HG02885 (cell line): Measurements from ENCODE around the gene SLC25A10.
A peak's percentile ranks its signal among the peaks of the same experiment; 100 is the strongest.
"Not testable (repeated sequence)": the region's sequence is repeated elsewhere in the genome, so short reads cannot be mapped to it uniquely, and the experiment has no call there.

Experiments
- ATAC-seq: cut with Tn5 transposase; IDR thresholded peaks from one replicate; pipeline ENCODE4 v1.9.1; 2021; ENCODE audit warnings: mild to moderate bottlenecking; ENCODE audit not compliant: unreplicated experiment, poor library complexity

SLC25A10 gene, protein sequence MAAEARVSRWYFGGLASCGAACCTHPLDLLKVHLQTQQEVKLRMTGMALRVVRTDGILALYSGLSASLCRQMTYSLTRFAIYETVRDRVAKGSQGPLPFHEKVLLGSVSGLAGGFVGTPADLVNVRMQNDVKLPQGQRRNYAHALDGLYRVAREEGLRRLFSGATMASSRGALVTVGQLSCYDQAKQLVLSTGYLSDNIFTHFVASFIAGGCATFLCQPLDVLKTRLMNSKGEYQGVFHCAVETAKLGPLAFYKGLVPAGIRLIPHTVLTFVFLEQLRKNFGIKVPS

DNA sequence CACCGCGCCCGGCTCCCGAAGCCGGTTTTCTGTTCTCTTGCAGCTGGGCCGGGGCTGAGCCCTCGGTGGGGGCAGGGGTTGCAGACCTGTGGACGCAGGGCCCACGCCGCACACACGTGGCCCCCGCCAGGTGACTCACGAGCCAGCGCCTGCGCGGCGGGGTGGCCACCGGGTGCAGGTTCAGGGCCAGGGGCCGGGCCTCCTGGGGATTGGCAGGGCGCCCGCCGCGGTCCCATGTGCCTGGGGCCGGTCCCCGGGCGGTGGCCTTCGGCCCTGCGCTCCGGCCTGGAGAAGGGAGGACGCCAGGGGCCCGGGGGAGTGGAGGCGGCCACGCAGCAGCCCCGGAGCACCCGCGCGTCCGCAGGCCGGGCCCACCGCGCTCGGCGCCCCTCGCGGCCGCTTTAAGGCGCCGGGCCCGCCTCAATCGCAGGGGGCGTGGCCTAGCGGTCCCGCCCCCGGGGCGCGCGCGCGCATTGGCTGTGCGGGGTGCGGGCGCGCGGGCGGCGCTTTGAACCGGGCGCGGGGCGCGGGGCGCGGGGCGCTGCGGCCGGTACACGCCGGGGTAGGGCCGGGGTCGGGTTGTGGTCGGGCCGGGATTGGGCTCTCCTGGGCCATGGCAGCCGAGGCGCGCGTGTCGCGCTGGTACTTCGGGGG, at the start of gene SLC25A10:
TSS of gene SLC25A10 (plus strand) at position 471 of the 654 bp plus-strand sequence. CDS start at position 614, 143 bp downstream.
- ATAC-seq = peak; percentile 68

- ATAC-seq = no peak
Observed at GRCh38 chr17:81664051-81664470, 48.0 kb upstream of the SLC25A10 start.

- no peak for ATAC-seq
Observed at GRCh38 chr17:81665205-81666091, 46.6 kb upstream of the SLC25A10 start.

GRCh38 chr17:81666092-81666341, 46.1 kb upstream of the SLC25A10 start:
- ATAC-seq = no peak

GRCh38 chr17:81666342-81667191, 45.5 kb upstream of the SLC25A10 start, which contains the start of the genes CCDC137 and OXLD1:
Gene CCDC137, plus strand, starts transcription at chr17:81666737. Its CDS starts 30 bp downstream, at chr17:81666767.
Gene OXLD1, minus strand, starts transcription at chr17:81666605. Its CDS starts 28 bp downstream, at chr17:81666577.
- peak; percentile 93 for ATAC-seq

DNA sequence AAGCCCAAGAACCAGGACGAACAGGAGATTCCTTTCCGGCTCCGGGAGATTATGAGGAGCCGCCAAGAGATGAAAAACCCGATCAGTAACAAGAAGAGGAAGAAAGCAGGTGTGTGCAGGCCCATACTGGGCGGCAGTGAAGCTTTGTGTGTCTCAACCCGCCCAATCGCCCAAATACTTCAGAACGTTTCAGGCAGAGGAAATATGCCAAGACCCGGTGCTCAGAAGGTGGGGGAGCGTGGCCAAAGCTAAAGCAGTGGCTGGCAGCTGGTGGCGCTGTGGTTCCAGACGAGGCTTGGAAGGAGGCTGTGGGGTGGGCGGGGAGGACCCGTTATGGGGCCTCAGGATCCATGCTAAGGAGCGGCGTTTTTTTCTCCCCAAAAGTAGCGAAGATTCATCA, 44.3 kb upstream of the SLC25A10 start:
- ATAC-seq = no peak

DNA sequence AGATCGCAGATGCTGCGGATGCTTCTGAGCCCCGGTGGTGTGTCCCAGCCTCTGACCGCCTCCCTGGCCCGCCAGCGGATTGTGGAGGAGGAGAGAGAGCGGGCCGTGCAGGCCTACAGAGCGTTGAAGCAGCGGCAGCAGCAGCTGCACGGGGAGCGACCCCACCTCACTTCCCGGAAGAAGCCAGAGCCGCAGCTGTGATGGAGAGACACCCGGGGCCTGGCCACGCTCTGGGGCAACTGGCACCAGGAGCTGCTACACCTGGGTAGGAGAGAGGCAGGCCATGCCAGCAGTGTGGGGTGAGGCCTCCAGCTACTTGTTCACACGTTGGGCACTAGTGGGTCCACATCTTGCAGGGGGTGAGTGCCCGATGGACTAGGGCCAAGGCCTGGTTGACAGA, 39.6 kb upstream of the SLC25A10 start:
- no peak for ATAC-seq

- ATAC-seq = no peak
Observed at GRCh38 chr17:81672954-81673353, 39.1 kb upstream of the SLC25A10 start.

DNA sequence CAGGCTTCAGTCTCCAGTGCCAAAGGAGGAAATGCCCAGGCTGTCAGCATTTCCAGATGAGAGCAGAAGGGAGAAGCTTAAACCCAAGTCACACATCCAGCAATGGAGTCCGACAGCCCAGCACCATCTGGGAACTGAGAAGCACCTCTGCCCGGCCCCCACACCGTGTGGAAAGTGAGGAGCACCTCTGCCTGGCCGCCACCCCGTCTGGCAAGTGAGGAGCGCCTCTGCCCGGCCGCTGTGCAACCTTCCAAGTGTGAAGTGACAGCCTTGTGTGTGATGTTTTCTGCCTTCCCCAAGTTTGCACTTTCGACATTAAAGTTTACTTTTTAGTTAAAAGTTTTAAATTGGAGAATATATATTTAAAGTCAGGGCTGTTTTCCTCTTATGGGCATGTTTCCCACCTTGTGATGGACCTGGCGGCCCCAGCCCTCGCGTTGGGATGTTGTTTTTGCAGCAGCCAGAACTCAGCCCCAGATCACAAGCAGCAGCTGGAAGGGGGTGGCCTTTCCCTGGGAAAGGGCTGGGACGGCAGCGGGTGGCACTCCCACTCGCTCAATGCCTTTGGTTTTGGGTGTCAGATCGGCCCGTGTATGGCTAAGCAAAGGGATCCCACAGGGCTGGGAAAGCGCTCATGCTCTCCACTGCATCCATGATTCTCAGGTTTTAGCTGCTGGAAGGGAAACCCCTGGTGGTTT, 38.4 kb upstream of the SLC25A10 start:
- no peak for ATAC-seq

DNA sequence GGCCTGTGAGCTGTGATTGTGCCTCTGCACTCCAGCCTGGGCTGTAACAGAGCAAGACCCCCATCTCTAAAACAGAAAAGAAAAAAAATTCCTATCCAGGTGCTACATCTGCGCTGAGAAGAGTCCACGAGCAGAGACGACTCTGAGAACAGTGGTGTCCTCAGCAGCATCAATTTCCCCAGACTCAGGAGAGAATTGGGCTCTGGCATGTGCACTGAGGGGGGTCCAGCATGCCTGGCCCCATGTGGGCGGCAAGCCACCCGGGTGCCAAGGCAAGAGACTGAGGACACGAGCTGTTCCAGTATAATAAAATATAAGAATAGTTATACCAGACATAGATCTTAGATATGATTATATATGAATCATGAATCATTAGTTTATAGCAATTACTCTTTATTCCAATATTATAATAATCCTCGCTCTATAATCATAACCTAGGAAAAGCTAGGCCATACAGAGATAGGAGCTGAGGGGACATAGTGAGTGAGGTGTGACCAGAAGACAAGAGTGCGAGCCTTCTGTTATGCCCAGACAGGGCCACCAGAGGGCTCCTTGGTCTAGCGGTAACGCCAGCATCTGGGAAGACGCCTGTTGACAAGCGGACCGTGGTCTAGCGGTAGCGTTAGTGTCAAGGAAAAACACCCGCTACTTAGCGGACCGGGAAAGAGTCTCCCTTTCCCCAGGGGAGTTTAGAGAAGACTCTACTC, 36.4 kb upstream of the SLC25A10 start:
- ATAC-seq = not testable (repeated sequence)

- no peak for ATAC-seq
Observed at GRCh38 chr17:81676906-81677305, 35.2 kb upstream of the SLC25A10 start.

DNA sequence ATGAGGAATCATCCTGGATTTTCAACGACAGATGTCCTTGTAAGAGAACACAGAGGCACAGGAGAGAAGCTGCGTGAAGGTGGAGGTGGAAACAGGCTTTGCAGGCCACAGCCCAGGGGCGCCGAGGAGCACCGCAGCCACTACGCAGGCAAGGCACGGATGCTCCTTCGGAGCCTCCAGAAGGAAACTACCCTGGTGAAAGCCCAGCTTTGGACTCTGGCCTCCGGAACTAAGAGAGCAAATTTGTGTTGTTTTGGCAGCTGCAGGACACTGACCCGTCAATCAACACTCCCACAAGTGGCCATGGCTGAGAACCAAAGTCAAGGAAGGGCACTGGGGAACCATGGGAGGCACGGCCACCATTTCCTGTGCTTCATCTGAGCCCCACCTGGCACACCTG, 31.9 kb upstream of the SLC25A10 start:
- no peak for ATAC-seq

- no peak for ATAC-seq
Observed at GRCh38 chr17:81681672-81682071, 30.4 kb upstream of the SLC25A10 start.

- ATAC-seq = no peak
Observed at GRCh38 chr17:81682565-81683207, 29.4 kb upstream of the SLC25A10 start.

- ATAC-seq = peak; percentile 22
Observed at GRCh38 chr17:81683208-81683583, 28.9 kb upstream of the SLC25A10 start.

DNA sequence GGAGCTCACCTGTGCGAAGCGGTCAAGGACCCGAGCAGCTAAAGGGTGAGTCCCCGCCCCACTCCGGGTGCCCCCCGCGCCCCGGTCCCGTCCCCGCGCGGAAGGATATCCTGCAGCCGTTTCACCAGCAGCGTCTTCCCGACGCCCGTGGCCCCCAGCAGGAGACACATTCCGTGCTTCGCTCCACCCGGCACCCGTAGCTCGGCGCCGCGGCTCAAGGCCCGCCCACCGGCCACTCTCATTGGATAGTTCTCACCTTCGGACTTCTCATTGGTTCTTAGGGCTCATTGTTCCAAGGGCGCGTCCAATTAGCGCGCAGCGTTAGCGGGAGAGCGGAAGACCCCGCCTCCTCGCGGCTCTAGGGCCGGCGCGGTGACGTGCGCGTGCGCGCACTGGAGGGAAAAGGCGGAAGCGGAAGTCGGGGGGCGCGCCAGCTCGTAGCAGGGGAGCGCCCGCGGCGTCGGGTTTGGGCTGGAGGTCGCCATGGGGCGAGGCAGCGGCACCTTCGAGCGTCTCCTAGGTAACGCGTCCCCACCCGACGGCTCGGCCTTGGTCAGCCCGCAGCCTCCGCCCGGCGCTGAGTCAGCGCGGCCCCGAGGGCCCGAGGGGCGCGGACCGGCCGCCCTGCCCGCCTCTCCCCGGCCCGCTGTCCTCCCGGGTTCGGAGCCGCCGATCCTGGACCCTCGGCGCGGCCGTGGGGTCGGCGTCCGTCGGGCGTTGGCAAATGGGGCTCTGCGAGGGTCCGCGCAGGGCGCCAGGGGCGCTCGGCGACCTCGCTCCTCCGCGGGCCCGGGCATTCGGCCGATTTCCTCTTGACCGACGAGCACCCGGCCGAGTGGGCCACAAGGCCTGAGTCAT, 28.3 kb upstream of the SLC25A10 start, which contains the start of the genes ARL16 and HGS:
TSS of gene ARL16 (minus strand) at position 214 of the 858 bp plus-strand sequence. CDS start at position 170, 44 bp downstream.
TSS of gene HGS (plus strand) at position 428 of the 858 bp plus-strand sequence. CDS start at position 484, 56 bp downstream.
- ATAC-seq = peak; percentile 94

DNA sequence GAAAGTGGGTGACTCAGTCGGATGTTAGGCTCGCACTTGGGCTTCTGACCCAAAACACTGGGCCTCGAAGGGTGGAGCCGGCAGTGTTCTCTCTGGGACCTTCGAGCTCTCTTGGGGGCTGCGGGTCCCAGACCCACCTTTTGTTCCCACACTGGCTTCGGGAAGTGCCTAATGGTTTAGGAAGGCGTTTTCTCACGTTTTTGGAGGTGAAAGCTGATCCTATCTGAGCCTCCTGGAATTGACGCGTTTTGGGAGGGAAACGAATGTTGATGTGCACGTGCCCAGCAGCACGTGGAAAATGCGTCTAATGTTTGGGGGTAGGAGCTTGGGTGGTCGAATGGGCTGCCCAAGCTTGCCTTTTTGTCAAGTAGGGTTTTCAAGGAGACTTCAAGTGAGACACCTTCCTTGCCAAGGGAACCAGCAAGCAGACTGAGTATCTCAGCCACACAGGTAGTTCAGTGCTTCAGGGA, 27.6 kb upstream of the SLC25A10 start:
- no peak for ATAC-seq
